CD14-positive monocyte (primary cell): Measurements from ENCODE around the gene KMT2C. TPM values are rescaled to one million over a fixed set of nuclear protein-coding genes. Genes with fewer than 3 reads are reported as not detected.

Experiments used
- DNase-seq, 3 donors: peaks; one replicate each; pipeline ENCODE4 v3.0.0-alpha.2; 2011 to 2022
- H2AFZ ChIP-seq: 2 replicates; pipeline ENCODE4 v1.6.0; 2012; ENCODE audit warnings: mild to moderate bottlenecking, low read depth, low read length, inconsistent platforms; ENCODE audit not compliant: insufficient read depth, poor library complexity, severe bottlenecking
- H3K27ac ChIP-seq, 2 donors: 1 replicate in 1 of 2; 2 replicates in 1 of 2; pipeline ENCODE4 v1.5.1; 2012 to 2013; ENCODE audit warnings: low read length in 2 of 2, control low read depth in 1 of 2, inconsistent platforms in 1 of 2, low read depth in 1 of 2, mild to moderate bottlenecking in 1 of 2
- H3K27me3 ChIP-seq, 2 donors: one replicate each; pipeline versions ENCODE4 v1.6.0 to v1.6.1; 2011 to 2013; ENCODE audit warnings: low read length in 2 of 2; ENCODE audit not compliant: control insufficient read depth in 2 of 2, insufficient read depth in 2 of 2
- H3K36me3 ChIP-seq, 2 donors: replicated peaks in 1 of 2; 1 replicate in 1 of 2; 2 replicates in 1 of 2; pipeline versions ENCODE4 v1.5.1 to v1.6.1; 2012 to 2013; ENCODE audit warnings: low read length in 2 of 2, control low read depth in 1 of 2, inconsistent platforms in 1 of 2, mild to moderate bottlenecking in 1 of 2; ENCODE audit not compliant: insufficient read depth in 2 of 2, control insufficient read depth in 1 of 2
- H3K4me1 ChIP-seq, 2 donors: 1 replicate in 1 of 2; 2 replicates in 1 of 2; pipeline versions ENCODE4 v1.5.1 to v1.6.1; 2012 to 2013; ENCODE audit warnings: low read length in 2 of 2, control low read depth in 1 of 2, inconsistent platforms in 1 of 2, mild to moderate bottlenecking in 1 of 2, moderate library complexity in 1 of 2; ENCODE audit not compliant: insufficient read depth in 2 of 2, control insufficient read depth in 1 of 2
- H3K4me2 ChIP-seq: replicated peaks from 2 replicates; pipeline ENCODE3; 2012; ENCODE audit warnings: low read length, moderate library complexity, mild to moderate bottlenecking; ENCODE audit not compliant: poor library complexity, severe bottlenecking; ENCODE audit errors: extremely low read depth
- H3K4me3 ChIP-seq, 3 experiments: fragments of 200-600 bp in 1 of 3; sonication (generic) in 1 of 3; replicated peaks in 1 of 3; 1 replicate in 2 of 3; 2 replicates in 1 of 3; pipeline ENCODE4 v1.5.1; 2011 to 2013; ENCODE audit warnings: low read length in 3 of 3, mild to moderate bottlenecking in 3 of 3, control low read depth in 2 of 3, low read depth in 2 of 3, inconsistent platforms in 1 of 3, moderate library complexity in 1 of 3
- H3K79me2 ChIP-seq: 2 replicates; pipeline ENCODE4 v1.6.0; 2012; ENCODE audit warnings: mild to moderate bottlenecking, control low read depth, inconsistent platforms, low read length, moderate library complexity; ENCODE audit not compliant: insufficient read depth
- H3K9ac ChIP-seq: 2 replicates; pipeline ENCODE4 v1.6.0; 2017; ENCODE audit warnings: low read length, mild to moderate bottlenecking; ENCODE audit not compliant: insufficient read depth, poor library complexity, severe bottlenecking
- H3K9me3 ChIP-seq, 2 donors: replicated peaks in 1 of 2; 1 replicate in 1 of 2; 2 replicates in 1 of 2; pipeline versions ENCODE4 v1.5.1 to v1.6.1; 2012 to 2013; ENCODE audit warnings: low read length in 2 of 2, control low read depth in 1 of 2; ENCODE audit not compliant: control insufficient read depth in 1 of 2, insufficient read depth in 1 of 2
- H4K20me1 ChIP-seq: 2 replicates; pipeline ENCODE4 v1.6.0; 2012; ENCODE audit warnings: mild to moderate bottlenecking, low read length, control low read depth, moderate library complexity; ENCODE audit not compliant: insufficient read depth
- H3K27ac Mint-ChIP-seq, 7 donors: one replicate each; pipeline ENCODE4 v1.8.0; 2020; ENCODE audit warnings: mild to moderate bottlenecking in 7 of 7, mixed read lengths in 7 of 7, moderate library complexity in 6 of 7, inconsistent platforms in 2 of 7
- H3K27me3 Mint-ChIP-seq, 3 donors: one replicate each; pipeline ENCODE4 v1.8.0; 2021 to 2022; ENCODE audit warnings: low read depth in 3 of 3, mild to moderate bottlenecking in 3 of 3, mixed read lengths in 3 of 3, moderate library complexity in 3 of 3, inconsistent platforms in 1 of 3
- H3K36me3 Mint-ChIP-seq, 2 donors: one replicate each; pipeline ENCODE4 v1.8.0; 2020; ENCODE audit warnings: mixed read lengths in 2 of 2, inconsistent platforms in 1 of 2, mild to moderate bottlenecking in 1 of 2
- H3K4me1 Mint-ChIP-seq: one replicate; pipeline ENCODE4 v1.8.0; 2020; ENCODE audit warnings: mild to moderate bottlenecking, mixed read lengths
- H3K4me3 Mint-ChIP-seq, 2 donors: one replicate each; pipeline ENCODE4 v1.8.0; 2020; ENCODE audit warnings: mild to moderate bottlenecking in 2 of 2, mixed read lengths in 2 of 2, moderate library complexity in 1 of 2
- H3K9me3 Mint-ChIP-seq, 7 donors: one replicate each; pipeline ENCODE4 v1.8.0; 2020 to 2022; ENCODE audit warnings: mixed read lengths in 7 of 7, mild to moderate bottlenecking in 6 of 7, moderate library complexity in 6 of 7, inconsistent platforms in 2 of 7
- CTCF ChIP-seq: fragments of 200-600 bp; IDR thresholded peaks from one replicate; pipeline ENCODE4 v1.8.0; 2022; ENCODE audit warnings: antibody characterized with exemption, mild to moderate bottlenecking
- WGBS: methylation state at CpG from one replicate; pipeline ENCODE4 v1.1.5; 2013; ENCODE audit warnings: missing lambda C conversion rate; ENCODE audit not compliant: insufficient coverage; 5-methylcytosine and 5-hydroxymethylcytosine counted together
- intact Hi-C, 2 donors: fragments of 100-400 bp; cut with micrococcal nuclease; formaldehyde crosslinking; loops; one replicate each; pipeline versions ENCODE4 v1.15.0 to v1.15.1; 2023
- polyA plus RNA-seq, 3 donors: library from polyadenylated mRNA; depleted of rRNA in 1 of 3; unstranded in 2 of 3; stranded (reverse) in 1 of 3; fragments of 300-500 nt in 2 of 3; fragments of >200 nt in 1 of 3; fragmentation: Illumina TruSeq in 2 of 3; gene quantifications; 1 replicate in 2 of 3; 2 replicates in 1 of 3; pipeline ENCODE4 v1.2.3, GENCODE V29; 2012 to 2021

KMT2C gene
- polyA plus RNA-seq, 3 donors: 4.5 to 26.1 (median 7.3) TPM

GRCh38 chr7:152362128-152362926 lies 73.5 kb downstream of the KMT2C start:
- Histone ChIP-seq H3K79me2 (peaks cover 100% of the 10 kb centered on the region), H3K27ac (no peak overlapping the region), H3K4me3 (no peak overlapping the region), H3K9ac (no peak overlapping the region), H2AFZ (no peak overlapping the region), H3K4me1 (no peaks in the 10 kb centered on the region), H4K20me1 (peaks cover 100% of the 10 kb centered on the region), H3K27me3 (no peaks in the 10 kb centered on the region), H3K4me2 (no peak overlapping the region), H3K36me3 (peaks cover 4 to 28% of the 10 kb centered on the region in 2 donors), H3K9me3 (no peaks in the 10 kb centered on the region)
- DNase-seq: no peak
- no peak for TF ChIP-seq CTCF
- H3K36me3 Mint-ChIP-seq: peaks cover 8 to 16% of the 10 kb centered on the region in 2 donors
- peaks cover 24% of the 10 kb centered on the region for H3K4me1 Mint-ChIP-seq
- H3K27me3 Mint-ChIP-seq: peaks cover 0 to 6% (median 1%) of the 10 kb centered on the region in 3 donors
- peaks cover 0 to 3% (median 0%) of the 10 kb centered on the region in 7 donors for H3K9me3 Mint-ChIP-seq
- WGBS: no CpG with 5 or more reads among the region's 6 CpGs
- intact Hi-C loops: no loop called here
- H3K4me3 Mint-ChIP-seq: no peak overlapping the region
- peak overlapping the region in 1 of 7 donors; percentile 1 for H3K27ac Mint-ChIP-seq

DNA sequence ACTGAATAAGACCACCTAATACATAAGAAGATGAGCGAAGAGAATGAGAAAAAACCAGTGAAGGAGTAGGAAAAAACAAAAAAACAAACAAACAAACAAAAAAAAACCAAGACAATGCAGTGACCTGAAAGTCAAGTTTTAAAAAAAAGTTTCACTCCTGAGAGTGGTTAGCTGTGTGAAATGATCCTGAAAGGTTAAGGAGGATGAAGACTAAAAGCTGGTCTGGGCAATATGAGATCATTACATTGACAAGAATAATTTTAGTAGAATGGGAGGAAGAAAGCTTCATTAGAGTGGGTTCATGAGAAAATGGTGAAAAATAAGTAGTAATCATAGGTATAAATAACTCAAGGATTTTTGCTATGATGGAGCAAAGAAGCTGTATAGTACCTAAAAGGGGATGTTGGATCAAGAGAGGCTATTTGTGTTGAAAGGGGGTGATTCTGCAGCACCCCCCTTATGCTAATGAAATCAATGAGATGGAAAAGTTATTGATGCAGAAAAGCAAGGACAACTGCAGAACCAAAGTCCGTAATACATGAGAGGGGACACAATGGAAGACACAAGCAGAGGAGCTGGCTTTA lies 80.2 kb downstream of the KMT2C start:
- H3K36me3 ChIP-seq: peaks cover 30 to 77% of the 10 kb centered on the region in 2 donors
- no peak overlapping the region for H3K9ac ChIP-seq
- H2AFZ ChIP-seq: no peak overlapping the region
- H3K4me3 ChIP-seq: no peak overlapping the region
- H3K27ac Mint-ChIP-seq: peak overlapping the region in 2 of 7 donors; percentile 8 to 38
- peaks cover 0 to 2% (median 0%) of the 10 kb centered on the region in 3 donors for H3K27me3 Mint-ChIP-seq
- no peak for DNase-seq
- no CpG with 5 or more reads among the region's 2 CpGs for WGBS
- no peaks in the 10 kb centered on the region for H3K4me1 ChIP-seq
- H3K4me3 Mint-ChIP-seq: no peak overlapping the region
- H3K4me2 ChIP-seq: no peak overlapping the region
- peaks cover 0 to 3% (median 2%) of the 10 kb centered on the region in 7 donors for H3K9me3 Mint-ChIP-seq
- H3K36me3 Mint-ChIP-seq: peaks cover 45 to 65% of the 10 kb centered on the region in 2 donors
- H3K79me2 ChIP-seq: peaks cover 94% of the 10 kb centered on the region
- H3K27ac ChIP-seq: no peak overlapping the region
- H3K9me3 ChIP-seq: no peaks in the 10 kb centered on the region
- TF ChIP-seq CTCF: no peak
- intact Hi-C loops: no loop called here
- peaks cover 99% of the 10 kb centered on the region for H4K20me1 ChIP-seq
- H3K27me3 ChIP-seq: no peaks in the 10 kb centered on the region
- H3K4me1 Mint-ChIP-seq: no peaks in the 10 kb centered on the region
